ENCODE data around the gene ATP6V0A4.

- TF ChIP-seq POLR2A (IDR thresholded peaks at IDR 0.05; ENCODE audit: insufficient read depth in 1 of 2, low read depth in 2 of 2, low read length in 2 of 2) = no peak
- no peak for TF ChIP-seq TEF (CRISPR knock-in tag; IDR thresholded peaks at IDR 0.05)
Observed at GRCh38 chr7:138776166-138776833, 21.7 kb downstream of the ATP6V0A4 start.

Data from HepG2 (cell line).